Measurements from ENCODE around the gene CDK6.
"Not testable (repeated sequence)": the region's sequence is repeated elsewhere in the genome, so short reads cannot be mapped to it uniquely, and the experiment has no call there.

Gene CDK6

DNA sequence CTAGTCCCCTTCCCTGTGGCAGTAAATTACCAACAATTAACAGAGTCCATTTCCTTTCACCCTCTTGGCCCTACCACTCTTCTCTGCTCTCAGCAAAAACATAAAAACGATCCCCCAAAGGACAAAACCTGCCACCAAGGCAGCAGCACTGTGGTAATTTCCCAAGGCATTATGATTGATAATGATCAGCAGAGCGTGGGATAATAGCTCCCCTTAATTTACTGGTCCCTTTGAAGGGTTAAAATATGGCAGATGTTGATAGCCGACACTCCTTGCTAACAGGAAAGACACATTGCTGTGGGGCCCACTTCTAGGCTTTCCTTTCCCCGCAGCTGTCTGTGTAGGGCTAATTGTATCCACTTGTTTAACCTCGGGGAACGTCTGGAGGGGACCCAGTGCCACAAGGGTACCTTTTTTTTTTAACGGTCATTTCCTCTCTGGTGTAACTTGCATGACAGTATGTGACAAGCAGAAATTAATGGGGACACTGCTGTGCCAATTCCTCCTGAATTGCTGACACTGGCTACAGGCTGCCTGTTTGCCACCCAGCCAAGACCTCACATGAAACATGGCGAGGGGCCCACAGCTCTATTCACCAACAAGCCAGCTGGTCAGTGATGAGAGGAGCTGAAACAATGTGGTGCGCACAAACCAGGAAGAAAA, 81.3 kb downstream of the CDK6 start:
- DNase-seq: peak; percentile 65

DNA sequence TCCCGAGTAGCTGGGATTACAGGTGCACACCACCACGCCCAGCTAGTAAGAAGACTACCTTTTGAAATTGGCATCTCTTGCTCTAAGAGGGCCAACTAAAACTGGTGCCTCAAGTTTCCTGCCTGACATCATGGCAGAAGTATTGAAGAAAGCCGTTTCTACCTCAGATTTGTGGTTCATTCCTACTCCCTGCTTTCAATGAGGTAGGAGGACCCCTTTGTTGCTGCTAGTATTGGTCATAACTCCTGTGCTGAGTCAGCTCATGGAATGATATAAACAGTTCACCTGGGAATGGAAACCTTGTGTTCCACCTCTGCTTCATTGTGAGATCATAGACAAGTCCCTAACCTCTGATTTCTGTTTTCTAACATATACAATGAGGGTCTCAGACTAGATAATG, 82.8 kb downstream of the CDK6 start:
- DNase-seq: no peak

DNA sequence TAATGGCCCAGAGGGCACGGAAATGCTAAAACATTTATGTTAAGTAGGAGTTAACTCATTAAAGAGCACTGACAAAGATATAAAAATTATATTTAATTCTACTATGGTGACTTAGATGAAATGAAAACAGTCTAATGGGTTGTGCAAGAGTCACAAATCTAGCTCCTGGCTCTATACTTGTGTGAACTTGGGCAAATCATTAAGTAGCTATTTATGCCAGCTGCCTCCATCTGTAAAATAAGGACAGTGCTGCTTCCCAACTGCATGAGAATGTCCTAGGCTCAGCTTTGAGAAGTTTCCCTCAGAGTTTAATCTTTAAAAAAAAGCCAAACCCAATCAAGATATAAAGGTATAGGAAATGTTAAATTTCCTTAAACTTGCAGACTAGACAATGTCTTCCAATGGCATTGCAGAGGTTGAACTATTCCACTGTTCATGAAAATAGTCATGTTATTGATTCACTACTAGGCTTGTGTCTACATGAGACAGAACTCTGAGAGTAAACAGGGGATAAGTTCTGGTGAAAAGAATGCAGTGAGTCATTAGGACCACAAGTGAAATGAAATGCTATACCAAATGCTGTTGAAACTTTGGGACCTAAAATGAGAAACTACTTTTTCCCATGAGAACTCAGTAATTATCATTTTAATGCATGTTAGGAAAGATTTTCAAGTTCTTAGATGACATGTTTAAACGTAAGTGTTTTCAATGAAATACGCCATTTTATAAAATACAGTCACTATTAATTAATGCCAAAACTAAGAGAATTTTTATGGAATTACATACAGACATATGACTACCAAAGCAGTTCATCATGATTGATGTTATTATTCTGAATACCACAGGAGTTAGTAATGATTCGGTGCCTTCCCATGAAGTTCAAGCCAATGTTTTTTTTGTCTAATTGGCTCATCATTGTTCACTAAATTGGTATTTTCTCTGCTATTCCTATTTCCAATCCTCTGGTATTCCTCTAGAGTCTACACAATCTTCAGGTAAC, 84.2 kb downstream of the CDK6 start:
- no peak for DNase-seq

DNA sequence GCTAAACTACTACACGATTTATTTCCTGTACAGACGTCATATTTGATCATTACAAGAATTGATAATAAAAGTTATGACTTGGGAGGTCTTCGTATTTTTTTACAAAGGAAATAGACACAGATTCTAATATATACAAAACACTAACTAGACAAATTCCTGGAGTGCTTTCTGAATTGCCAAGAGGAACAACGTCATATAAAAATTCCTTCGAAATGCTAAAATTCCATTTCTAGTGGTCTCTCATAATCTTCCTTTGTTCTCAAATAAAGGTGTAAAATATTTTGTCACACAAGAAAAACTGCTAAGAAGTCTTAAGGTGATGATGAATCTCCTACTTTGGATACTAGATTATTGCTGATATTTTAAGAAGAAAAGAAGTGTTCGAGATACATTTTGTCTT, 85.4 kb downstream of the CDK6 start:
- no peak for DNase-seq

DNA sequence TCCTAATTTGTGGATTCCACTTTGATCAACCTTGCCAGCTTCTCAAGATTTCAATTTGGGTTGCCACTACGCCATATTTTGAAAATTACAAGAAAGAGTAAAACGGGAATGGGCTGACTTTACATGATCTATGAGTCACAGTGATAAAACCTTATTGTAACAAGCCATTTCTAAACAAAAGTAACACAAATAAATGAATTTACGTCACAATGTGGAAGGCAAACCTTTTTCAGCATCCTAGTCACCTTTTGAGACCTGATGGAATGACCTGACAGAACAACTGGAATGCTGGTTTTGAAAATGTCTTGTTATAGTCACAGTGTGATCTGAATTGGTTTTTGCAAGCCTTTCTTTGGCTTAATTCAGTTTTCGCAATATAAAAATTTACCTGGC, 85.9 kb downstream of the CDK6 start:
- no peak for DNase-seq

DNA sequence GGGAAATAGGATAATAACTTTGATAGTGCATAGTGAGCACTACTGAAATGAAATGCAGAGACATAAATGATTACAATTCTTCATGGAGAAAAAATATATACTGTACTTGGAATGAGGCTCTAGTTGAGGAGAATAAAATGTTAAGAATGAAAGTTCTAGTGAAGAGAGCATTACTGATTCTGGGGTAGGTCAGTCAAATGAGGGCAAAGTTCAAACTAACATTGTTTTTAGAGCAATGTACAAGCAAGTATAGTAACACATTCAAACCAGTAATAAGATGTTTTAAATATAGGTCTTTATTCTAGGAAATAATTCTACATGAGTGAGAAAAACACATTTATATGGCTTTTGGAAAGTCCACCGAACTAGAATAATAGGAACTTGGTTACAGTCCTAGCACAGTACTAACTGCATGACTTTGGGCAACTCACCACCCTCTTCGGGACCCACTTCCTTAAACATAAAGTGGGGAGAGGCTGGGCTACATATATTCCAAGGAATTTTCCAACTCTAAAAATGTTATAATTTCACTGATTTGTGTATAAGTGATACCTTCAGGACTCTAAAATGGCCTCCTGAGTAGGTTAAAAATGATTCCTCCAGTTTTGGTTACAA, 86.4 kb downstream of the CDK6 start:
- DNase-seq: no peak

DNA sequence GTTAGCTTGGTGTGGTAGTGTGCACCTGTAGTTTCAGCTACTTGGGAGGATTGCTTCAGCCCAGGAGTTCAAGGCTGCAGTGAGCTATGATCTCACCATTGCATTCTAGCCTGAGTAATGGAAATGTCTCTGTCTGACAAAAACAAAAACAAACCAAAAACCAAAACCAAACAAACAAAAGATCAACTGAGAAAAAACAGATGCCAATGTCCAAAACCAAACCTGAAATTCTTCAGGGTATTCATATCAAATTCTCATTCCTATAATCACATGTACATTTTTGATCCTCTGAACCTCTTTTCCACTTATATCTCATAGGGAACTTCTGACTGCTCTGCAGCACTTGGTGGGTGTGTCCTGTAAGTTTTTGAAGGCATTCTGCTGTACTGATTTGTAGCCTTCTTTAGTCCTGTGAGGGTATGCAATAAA, 87.0 kb downstream of the CDK6 start:
- no peak for DNase-seq

DNA sequence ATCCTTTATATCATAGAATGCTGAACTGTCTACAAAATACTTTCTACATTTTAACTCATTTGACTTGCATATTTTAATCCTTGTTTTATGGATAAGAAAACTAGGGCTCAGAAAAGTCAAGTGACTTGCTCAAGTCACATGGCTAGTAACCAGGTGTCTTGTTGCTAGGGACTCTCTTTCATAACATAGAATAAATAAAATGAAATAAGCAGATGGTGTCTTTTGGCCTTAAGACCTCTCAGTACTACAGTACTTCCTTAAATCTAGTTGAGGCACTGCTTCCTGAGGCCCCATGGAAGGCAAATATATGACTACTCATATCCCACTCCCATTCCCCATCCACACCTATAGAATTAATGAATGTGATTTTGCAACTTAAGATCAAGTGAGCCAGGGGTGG, 87.9 kb downstream of the CDK6 start:
- DNase-seq: no peak

DNA sequence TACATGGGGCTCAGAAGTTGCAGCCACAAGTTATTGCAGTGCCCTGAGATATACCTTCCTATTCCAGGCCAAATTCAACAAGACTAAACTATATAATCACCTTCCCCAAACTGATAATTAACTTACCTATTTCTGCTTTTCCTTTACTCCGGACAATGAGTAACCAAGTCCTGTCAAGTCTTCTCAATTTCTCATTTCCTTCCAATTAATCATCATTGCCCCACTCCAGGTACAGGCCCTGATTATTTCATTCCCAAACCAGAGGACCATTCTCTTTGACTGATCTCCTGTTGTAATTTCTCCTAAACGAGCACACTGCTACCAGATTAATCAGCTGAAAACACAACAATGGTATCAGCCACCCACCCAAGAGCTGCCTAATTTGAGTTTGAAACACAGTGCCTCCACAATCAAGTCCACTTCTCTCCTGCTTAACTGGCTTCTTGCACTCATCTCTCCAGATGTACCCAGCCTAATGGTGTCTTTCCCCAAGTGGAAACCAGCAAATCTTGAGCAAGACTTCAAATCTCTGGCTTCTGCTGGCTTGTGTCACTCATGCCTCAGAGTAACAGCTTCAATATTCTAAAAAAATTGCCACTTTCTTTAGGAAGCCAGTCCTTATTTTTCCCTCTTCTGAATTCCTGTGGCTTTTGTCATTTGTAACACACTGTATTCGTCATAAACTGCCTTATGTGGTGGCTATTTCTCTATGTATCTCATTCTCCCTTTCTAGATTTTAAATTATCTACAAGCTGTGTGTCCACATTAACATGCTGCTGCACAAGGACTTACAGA, 89.1 kb downstream of the CDK6 start:
- DNase-seq: no peak

DNA sequence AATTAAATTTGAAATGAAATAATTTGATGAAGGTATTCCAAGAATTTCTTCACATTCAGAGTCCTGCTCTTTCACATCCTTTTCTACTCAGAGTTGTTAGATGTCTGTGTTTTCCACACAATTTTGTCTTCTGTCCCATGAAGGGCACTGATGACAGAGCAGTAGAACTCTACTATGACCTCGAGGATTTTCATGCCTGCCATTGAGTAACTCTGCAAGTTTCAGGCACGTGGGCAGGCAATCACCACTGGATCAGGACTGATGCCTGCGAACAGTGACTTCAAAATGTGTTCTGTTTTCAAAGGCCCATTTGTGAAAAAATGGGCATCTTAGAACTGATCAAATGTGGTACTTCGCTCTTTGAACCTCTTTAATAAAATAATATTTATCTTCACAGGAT, 91.1 kb downstream of the CDK6 start:
- no peak for DNase-seq

DNA sequence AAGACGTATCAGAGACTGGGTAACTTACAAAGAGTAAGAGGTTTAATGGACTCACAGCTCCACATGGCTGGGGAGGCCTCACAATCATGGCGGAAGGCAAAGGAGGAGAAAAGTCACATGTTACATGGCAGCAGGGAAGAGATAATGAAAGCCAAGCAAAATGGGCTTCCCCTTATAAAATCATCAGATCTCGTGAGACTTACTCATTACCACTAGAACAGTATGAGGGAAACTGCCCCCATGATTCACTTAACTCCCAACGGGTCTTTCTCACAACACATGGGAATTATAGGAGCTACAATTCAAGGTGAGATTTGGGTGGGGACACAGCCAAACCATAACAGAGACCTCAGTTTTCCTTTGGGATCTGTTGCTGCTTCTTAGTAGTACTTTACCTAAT, 92.2 kb downstream of the CDK6 start:
- not testable (repeated sequence) for DNase-seq

DNA sequence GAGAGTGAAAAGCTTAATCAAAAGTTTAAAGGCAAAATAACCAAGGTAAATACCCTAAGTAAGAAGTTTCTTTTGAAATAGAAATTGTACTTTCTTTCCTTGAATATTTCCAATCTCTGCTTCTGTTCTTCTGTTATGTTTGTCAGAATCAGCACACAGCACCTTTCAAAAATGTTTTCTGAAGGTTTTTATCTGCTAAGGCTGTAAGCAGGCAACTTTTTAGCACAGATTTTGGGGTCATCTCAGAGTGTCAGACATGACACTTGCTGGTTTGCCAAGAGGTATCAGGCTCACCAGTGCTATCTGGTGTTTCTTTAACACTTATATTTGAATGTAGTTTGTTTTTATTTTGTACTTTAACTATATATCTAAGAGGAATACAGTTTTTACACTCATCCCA, 94.2 kb downstream of the CDK6 start:
- no peak for DNase-seq

DNA sequence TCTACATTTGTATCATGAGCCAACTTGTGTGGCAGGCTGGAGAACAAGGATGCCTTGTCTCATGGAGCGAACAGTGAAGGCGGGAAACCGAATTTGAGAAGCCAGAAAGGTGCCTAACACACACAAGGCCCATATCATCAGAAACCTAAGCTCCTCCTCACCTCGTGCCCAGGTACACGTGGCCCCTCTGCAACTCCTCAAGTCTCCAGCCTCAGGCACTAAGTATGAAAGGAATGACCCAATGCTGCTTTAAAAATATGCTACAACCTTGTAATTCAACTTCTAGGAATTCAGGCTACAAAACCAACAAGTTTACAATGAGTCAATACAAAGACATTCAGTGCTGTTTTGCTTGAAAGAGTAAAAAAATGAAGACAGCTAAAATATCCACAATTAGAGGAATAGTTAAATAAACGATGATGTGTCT, 95.7 kb downstream of the CDK6 start:
- DNase-seq: no peak

DNA sequence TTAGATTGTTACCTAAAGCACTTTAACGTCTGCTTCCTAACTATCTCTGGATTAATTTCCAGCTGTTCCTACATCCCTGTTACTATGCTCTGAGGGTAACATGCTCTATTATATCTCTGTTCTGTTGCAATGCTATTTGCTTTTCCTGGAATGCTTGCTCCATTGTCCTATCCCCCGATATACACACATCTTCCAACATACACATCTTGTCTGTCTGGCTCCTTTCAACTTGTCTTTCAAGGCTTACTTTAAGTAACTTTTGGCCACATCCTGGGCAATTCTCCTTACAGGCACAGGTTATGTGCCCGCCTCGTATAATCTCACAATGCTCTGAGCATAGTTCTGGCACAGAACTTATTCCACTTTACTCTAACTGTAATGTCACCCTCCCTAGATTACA, 96.2 kb downstream of the CDK6 start:
- no peak for DNase-seq

DNA sequence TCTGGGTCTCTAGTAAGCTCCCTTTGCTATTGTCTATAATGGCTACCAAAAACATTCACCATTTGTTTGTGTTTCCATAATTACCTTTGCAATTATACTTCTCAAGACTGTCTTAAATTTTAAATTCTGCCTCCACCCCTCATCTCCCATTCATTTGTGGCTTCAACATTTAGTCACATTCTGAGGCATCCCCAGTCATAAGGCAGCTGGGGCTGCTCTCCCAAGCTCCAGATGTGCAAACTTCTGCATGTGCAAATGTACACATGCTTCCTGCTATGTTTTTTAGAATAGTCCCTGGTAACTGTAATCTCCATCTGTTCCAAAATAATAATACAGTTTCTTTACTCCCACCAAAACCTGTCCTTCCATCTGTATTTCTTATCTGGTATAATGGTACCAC, 97.3 kb downstream of the CDK6 start:
- no peak for DNase-seq

DNA sequence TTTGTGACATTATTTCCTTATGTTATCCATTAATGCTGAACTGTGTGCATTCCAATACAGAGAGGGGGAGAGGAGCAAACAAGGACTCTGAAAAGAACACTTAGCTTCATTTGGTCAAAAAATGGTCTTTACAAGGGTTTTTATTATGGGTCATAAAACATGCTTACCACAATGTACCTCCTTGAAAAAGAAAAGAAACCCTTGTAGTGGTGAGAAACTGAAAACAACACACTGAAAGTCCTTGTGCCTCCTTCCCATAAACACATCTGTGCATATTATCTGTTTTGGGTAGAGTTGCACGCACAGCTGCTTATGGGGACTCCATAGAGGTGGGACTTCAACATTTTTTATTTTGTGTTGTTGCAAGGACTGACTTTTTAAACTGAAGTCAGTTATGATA, 98.7 kb downstream of the CDK6 start:
- no peak for DNase-seq

DNA sequence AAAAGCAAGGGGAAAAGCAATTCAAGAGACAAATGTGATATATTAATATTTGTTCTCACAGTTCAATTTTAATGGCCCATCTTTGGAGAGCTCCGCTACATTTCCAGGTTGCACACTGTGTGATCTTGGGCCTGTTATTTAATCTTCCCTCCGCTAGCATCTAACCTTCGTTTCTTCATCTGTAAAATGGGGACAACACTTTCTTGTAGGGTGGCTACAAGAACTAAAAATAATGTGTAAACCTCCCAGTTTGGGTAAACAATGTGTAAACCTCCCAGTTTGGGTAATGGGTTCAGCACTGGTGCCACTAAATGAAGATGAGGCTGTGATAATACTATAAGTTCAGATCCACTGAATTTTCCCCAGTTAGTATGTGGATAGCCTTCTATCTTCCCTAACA, 99.5 kb downstream of the CDK6 start:
- DNase-seq: no peak

DNA sequence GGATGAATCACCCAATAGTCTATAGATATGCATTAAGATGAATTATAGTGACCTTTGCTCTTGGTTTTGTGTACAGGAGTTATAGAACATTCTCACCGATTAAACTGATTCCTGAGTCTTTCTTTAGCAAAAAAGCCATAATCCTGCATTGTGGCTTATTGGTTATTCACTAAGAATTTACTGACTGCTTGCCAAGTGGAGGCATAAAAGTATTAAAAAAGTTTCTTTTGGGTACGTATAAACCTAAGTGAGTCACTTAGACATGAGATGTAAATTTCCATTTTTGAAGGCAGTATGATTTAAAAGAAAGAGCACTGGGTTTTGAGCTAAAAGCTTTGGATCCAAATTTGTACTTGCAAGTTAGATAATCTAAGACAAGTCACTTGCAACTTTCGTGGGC, 100.7 kb downstream of the CDK6 start:
- DNase-seq: no peak

DNA sequence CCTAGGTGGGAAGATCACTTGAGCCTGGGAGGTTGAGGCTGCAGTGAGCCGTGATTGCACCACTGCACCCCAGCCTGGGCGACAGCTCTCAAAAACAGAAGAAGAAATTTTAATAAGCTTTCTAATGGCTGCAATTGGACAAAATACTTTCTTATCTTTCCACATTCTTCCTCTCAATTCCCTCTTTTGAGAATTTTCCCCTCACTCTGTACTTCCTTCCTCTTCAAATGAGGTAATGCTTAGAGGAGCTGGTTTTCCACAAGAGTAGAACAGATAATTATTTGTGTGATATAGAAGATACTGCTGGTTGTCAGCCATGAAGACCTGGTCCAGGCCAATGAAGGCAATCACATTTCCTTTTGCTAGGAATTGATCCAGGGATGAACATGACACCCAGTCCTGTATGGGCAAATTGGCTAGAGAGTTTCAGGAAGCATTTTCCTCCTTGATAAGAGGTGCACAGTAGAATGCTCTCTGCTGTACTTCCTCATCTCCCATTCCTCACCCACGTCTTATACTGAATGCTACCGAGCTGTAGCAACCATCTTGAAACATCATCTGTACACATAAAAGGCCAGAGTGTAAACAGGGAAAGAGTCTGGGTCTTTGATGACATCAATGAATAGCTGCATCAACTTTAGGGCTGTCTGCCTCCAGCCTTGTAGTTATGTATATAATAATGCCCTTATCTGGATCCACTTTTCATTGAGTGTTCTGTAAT, 103.9 kb downstream of the CDK6 start:
- no peak for DNase-seq

DNA sequence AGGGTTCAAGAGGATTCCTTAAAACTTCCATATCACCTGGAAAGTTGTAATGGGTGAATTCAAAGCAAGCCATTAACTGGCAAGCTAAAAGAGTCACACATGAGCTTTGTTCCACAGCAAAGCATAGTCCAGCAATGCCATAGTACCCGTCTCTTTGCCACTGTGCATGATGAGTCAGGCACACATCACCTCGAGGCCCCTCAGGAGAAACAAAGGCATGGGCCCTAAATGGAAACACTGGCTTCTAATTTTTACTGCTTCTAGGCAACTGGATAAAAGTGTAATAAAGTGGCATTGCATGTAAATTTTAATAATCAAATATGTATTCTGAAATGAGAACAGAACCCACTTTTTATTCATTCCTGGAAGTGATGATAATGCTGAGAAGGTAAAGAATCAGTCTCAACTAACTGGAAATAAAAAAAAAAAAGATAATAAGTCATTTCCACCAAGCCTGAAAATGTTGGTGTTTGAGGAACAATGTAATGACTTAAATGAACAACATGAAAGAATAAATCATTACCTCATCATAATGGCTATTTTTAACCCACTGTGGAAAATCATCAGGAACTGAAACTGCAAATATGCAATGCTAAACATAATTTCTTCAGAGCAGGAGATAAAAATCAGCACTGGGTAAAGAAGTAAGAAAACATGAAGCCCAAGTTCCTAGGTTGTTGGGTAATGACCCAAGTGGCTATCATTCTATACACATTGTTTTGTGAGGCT, 104.9 kb downstream of the CDK6 start:
- DNase-seq: no peak

DNA sequence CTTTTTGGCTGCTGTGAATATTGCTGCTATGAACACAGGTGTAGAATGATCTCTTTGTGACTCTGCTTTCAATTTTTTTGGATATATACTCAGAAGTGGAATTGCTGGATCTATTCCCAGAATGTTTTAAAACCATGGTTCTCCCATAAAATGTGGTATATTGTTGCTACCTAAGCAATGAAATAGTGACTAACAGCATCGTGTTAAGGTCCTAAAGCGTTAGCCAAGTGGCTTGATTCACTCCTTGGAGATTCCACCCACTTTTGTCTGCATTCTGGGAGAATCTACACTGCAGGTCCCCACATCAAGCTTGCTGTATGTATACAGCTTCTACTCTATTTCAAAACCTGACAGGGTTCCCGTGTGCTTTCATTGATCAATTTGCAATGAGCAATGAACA, 105.6 kb downstream of the CDK6 start:
- no peak for DNase-seq

DNA sequence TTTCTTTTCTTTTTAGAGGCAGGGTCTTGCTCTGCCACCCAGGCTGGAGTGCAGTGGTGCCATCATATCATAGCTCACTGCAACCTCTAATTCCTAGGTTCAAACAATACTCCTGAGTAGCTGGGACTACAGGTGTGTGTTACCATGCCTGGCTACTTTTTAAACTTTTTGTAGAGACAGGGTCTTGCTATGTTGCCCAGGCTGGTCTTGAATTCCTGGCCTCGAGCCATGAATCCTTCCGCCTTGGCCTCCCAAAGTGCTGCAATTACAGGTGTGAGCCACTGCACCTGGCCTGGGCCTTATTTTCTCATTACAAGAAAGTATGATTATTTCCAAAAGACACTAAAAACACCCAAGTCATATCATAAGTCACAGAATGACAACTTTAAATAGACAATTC, 106.6 kb downstream of the CDK6 start:
- DNase-seq: no peak

Measured in NCI-H1417 treated with DMSO at 0.1 percent for 48 hours (cell line).